ENCODE measurements around the gene GUCY1A2.

GUCY1A2 gene

DNA sequence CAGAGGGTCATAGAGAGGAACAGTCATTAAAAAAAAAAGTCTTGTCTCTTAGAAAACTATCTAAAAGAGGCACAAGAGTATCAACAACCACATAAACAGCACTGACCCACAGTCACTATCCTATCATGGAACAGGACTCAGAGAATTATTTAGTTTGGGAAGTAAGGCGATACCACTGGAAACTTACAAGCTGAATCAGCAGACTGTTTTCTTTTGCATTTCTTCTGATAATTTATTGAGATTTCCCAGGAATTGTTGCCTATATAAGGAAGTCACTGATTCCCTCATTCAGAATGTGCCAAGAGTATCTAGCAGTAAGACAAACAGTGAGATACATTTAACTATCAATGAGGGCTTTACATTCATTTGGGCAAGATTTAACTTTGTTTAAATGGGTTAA, 304.1 kb downstream of the GUCY1A2 start:
- Histone ChIP-seq H3K9me3 (no peaks in the 10 kb centered on the region), H3K4me3 (no peak overlapping the region), H3K27me3 (ENCODE audit: low read depth) (no peaks in the 10 kb centered on the region), H3K36me3 (replicated peaks) (no peaks in the 10 kb centered on the region), H3K4me1 (no peaks in the 10 kb centered on the region)
- in situ Hi-C loops (cut with MboI; ENCODE audit: low sequenced_read_pairs): loop anchor here (25.0 kb wide), 1 partner anchor 298 kb away; the partner anchor contains the start of gene GUCY1A2
- DNase-seq (ENCODE audit: low spot score in 2 of 2): no peak

DNA sequence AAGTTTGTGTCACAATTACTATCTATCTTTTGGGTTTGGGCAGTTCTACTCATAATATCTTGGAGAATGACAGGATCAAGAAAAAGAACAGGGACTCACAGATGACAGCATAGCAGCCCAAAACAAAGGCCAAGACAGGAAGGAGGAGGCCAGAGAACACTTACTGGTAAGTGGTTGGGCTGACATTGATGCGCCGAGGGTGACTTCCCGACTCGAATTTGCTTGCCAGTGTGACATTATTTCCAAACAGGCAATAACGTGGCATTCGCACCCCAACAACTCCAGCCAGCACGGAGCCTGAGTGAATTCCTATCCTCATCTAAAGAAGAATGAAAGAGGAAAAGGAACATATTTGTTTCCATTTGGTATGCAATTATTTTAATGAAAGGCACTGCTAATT, 309.9 kb downstream of the GUCY1A2 start:
- Histone ChIP-seq H3K27me3 (ENCODE audit: low read depth) (no peaks in the 10 kb centered on the region), H3K4me3 (no peak overlapping the region), H3K4me1 (no peaks in the 10 kb centered on the region), H3K9me3 (no peaks in the 10 kb centered on the region), H3K36me3 (replicated peaks) (no peaks in the 10 kb centered on the region)
- no peak for DNase-seq (ENCODE audit: low spot score in 2 of 2)
- in situ Hi-C loops (cut with MboI; ENCODE audit: low sequenced_read_pairs): loop anchor here (25.0 kb wide), 1 partner anchor 304 kb away; the partner anchor contains the start of gene GUCY1A2

DNA sequence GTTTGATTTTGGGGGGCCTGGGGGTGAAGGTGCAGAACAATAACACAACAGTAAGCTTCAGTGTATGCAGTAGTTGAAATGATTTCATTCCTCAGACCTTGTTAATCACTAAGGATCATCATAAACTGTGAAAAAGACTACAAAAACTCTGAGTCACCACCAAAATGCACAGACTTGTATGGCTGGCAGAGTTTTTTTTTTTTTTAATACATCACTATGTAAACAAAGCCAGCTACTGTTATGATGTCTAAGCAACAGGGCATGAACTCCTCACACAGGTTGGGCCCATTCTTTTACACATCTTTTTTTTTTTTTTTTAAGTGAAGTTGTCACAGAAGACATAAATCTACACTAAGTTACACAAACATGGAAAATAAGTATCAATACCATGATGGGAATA, 311.9 kb downstream of the GUCY1A2 start:
- H3K9me3 ChIP-seq: no peaks in the 10 kb centered on the region
- H3K4me3 ChIP-seq: no peak overlapping the region
- in situ Hi-C loops (cut with MboI; ENCODE audit: low sequenced_read_pairs): loop anchor here (25.0 kb wide), 1 partner anchor 306 kb away; the partner anchor contains the start of gene GUCY1A2
- no peak for DNase-seq (ENCODE audit: low spot score in 2 of 2)
- no peaks in the 10 kb centered on the region for H3K4me1 ChIP-seq
- no peaks in the 10 kb centered on the region for H3K27me3 ChIP-seq (ENCODE audit: low read depth)
- no peaks in the 10 kb centered on the region for H3K36me3 ChIP-seq (replicated peaks)

DNA sequence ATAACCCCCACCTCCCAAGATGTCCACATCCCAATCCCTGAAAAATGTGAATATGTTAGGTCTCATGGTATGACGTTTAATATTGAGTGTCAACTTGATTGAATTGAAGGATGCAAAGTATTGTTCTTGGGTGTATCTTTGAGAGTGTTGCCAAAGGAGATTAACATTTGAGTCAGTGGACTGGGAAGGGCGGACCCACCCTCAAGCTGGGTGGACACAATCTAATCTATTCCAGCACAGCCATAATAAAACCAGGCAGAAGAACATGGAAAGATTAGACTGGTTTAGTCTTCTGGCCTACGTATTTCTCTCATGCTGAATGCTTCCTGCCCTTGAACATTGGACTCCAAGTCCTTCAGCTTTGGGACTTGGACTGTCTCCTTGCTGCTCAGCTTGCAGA, 315.5 kb downstream of the GUCY1A2 start:
- H3K9me3 ChIP-seq: no peaks in the 10 kb centered on the region
- no peaks in the 10 kb centered on the region for H3K27me3 ChIP-seq (ENCODE audit: low read depth)
- H3K4me3 ChIP-seq: no peak overlapping the region
- no peaks in the 10 kb centered on the region for H3K4me1 ChIP-seq
- no peak for DNase-seq (ENCODE audit: low spot score in 2 of 2)
- no peaks in the 10 kb centered on the region for H3K36me3 ChIP-seq (replicated peaks)
- in situ Hi-C loops (cut with MboI; ENCODE audit: low sequenced_read_pairs): loop anchor here (25.0 kb wide), 1 partner anchor 309 kb away; the partner anchor contains the start of gene GUCY1A2

DNA sequence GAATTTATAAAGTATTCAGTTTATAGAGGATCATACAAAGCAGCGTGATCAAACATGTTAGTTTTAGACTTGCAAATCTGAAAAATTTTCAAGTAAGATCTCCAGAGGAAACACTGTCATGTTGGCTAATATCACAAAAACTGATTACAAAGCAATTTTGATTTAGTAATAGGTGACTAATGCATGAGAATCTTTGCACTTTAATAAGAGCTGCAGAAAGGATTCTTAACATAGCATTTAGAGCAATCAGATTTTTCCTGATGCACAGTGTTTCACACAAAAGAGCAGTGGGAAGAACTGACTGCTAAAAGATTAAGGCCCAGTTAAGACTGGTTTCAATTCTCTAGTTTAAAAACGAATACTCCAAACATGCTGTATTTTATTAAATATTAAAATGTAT, 321.2 kb downstream of the GUCY1A2 start:
- Histone ChIP-seq H3K36me3 (replicated peaks) (no peaks in the 10 kb centered on the region), H3K4me1 (no peaks in the 10 kb centered on the region), H3K27me3 (ENCODE audit: low read depth) (no peaks in the 10 kb centered on the region), H3K9me3 (no peaks in the 10 kb centered on the region), H3K4me3 (no peak overlapping the region)
- in situ Hi-C loops (cut with MboI; ENCODE audit: low sequenced_read_pairs): no loop called here
- no peak for DNase-seq (ENCODE audit: low spot score in 2 of 2)

DNA sequence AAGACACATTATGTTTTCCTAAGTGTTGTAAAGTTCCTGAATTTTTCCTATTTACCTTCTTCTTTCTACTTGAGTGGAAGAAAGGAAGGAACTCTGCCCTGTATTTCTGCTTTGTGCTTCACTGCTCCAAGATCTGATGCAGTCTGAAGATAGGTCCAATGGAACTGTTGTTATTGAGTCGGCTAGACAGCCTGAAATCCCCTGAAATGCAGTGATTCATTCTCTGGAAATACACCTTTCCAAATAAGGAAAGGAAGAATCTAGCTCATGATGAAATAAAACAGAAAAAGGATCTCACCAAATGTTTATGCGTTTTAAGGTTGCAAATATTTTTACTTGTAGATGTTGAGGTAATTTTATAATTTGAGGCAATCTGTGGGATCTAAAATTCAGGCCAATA, 322.8 kb downstream of the GUCY1A2 start:
- Histone ChIP-seq H3K4me1 (no peaks in the 10 kb centered on the region), H3K9me3 (no peaks in the 10 kb centered on the region), H3K4me3 (no peak overlapping the region), H3K36me3 (replicated peaks) (no peaks in the 10 kb centered on the region), H3K27me3 (ENCODE audit: low read depth) (no peaks in the 10 kb centered on the region)
- DNase-seq (ENCODE audit: low spot score in 2 of 2): no peak
- in situ Hi-C loops (cut with MboI; ENCODE audit: low sequenced_read_pairs): no loop called here

DNA sequence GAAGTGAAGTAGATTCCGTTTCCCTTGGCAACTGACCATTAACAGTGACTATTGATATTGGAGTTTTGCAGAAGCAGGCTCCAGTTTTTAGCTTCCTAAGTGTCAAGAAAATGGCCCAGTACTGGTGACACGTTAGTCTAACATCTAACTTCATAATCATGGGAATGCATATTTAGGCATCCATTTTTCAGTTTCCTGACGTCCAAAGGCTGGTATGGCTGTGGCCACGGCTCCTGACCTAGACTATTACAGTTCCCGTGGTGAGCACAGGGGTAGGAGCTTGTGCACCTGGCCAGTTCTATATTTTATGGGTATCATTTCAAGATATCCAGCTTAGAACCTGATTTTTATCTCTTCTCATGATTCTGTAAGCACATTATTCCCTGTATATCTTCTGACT, 323.8 kb downstream of the GUCY1A2 start:
- no peaks in the 10 kb centered on the region for H3K9me3 ChIP-seq
- in situ Hi-C loops (cut with MboI; ENCODE audit: low sequenced_read_pairs): no loop called here
- H3K4me1 ChIP-seq: no peaks in the 10 kb centered on the region
- H3K27me3 ChIP-seq (ENCODE audit: low read depth): no peaks in the 10 kb centered on the region
- no peak overlapping the region for H3K4me3 ChIP-seq
- DNase-seq (ENCODE audit: low spot score in 2 of 2): no peak
- H3K36me3 ChIP-seq (replicated peaks): no peaks in the 10 kb centered on the region

DNA sequence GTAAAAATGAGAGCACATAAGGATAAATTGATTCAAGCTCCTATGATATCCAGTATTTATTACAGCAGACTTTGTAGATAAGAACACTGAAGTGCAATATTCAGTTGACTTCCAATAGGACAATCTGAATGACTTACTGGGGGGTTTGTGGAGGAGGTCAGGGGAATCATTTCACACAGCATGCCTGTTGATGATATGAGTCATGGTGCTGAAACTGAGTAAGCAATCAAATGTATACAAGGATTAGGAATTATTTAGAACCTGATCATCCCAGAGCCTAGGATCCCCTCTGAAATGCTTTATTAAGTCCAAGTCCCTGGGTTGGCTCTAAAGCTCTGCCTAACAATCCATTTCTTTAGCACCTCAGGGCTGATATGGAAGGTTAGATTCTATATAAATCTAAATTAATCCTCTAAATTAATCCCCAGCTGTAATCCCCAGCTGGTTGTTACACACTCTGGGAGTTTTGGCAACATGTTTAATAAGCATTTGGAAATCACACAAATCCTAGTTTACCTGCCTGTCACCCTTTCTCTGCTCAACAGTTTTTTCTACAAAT, 326.4 kb downstream of the GUCY1A2 start:
- H3K27me3 ChIP-seq (ENCODE audit: low read depth): no peaks in the 10 kb centered on the region
- DNase-seq (ENCODE audit: low spot score in 2 of 2): no peak
- H3K36me3 ChIP-seq (replicated peaks): no peaks in the 10 kb centered on the region
- no peak overlapping the region for H3K4me3 ChIP-seq
- in situ Hi-C loops (cut with MboI; ENCODE audit: low sequenced_read_pairs): no loop called here
- no peaks in the 10 kb centered on the region for H3K9me3 ChIP-seq
- no peaks in the 10 kb centered on the region for H3K4me1 ChIP-seq

DNA sequence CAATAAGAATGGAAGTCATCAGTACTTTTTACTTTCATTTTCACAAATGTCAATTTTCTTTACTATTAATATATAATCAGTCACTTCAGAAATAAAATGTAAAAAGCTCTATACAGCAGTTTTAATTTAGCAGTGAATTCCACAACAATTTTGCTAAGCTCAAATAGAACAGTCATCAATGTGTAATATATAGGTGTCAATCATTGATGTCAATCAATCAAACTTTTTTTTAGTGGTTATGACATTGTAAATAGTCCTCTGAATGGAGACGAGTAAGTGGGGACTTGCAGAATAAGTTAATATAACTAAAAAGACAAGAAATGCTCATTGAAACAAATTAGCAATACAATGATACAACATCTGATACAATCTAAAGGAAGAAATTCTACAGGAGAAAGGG, 327.4 kb downstream of the GUCY1A2 start:
- Histone ChIP-seq H3K36me3 (replicated peaks) (no peaks in the 10 kb centered on the region), H3K9me3 (no peaks in the 10 kb centered on the region), H3K4me1 (no peaks in the 10 kb centered on the region), H3K27me3 (ENCODE audit: low read depth) (no peaks in the 10 kb centered on the region), H3K4me3 (no peak overlapping the region)
- DNase-seq (ENCODE audit: low spot score in 2 of 2): no peak
- in situ Hi-C loops (cut with MboI; ENCODE audit: low sequenced_read_pairs): no loop called here

DNA sequence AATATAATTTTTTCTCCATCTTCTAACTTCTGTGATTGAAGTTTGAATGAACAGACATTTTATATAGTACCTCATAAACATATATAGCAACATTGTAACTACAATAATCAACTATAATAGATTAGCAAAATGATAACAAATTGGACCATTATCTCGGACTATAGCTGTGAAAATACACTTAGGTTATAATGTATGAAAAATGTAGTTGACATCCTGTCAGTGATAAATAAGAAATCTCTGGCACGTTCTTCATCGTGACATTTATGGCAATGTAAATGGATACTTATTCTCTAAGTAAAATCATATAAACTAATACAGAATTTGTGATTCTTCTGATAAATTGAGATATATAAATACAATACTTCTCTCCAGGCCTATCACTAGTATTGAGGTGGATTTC, 333.3 kb downstream of the GUCY1A2 start:
- no peaks in the 10 kb centered on the region for H3K27me3 ChIP-seq (ENCODE audit: low read depth)
- no peaks in the 10 kb centered on the region for H3K36me3 ChIP-seq (replicated peaks)
- no peaks in the 10 kb centered on the region for H3K4me1 ChIP-seq
- in situ Hi-C loops (cut with MboI; ENCODE audit: low sequenced_read_pairs): no loop called here
- H3K4me3 ChIP-seq: no peak overlapping the region
- DNase-seq (ENCODE audit: low spot score in 2 of 2): no peak
- no peaks in the 10 kb centered on the region for H3K9me3 ChIP-seq

DNA sequence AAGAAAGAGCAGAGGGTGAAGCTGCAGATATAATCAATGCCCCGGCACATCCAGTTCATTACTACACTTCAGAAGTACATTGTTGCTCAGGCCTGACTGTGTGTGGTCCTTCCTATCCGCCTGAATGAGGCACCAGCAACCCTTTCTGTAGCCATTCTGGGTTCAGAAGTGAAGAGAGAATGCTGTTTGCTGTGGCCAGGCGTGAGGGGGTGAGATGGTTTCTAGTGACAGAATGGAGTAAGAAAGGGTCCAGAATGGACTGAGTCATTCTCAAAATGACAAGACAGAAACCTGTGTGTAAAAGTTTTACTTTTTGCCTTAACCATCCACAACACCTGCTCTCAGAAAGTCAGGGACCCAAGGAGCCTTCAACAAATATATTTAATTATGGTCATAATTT, 334.8 kb downstream of the GUCY1A2 start:
- H3K9me3 ChIP-seq: no peaks in the 10 kb centered on the region
- H3K4me1 ChIP-seq: no peaks in the 10 kb centered on the region
- H3K4me3 ChIP-seq: no peak overlapping the region
- DNase-seq (ENCODE audit: low spot score in 2 of 2): no peak
- H3K27me3 ChIP-seq (ENCODE audit: low read depth): no peaks in the 10 kb centered on the region
- in situ Hi-C loops (cut with MboI; ENCODE audit: low sequenced_read_pairs): no loop called here
- no peaks in the 10 kb centered on the region for H3K36me3 ChIP-seq (replicated peaks)

DNA sequence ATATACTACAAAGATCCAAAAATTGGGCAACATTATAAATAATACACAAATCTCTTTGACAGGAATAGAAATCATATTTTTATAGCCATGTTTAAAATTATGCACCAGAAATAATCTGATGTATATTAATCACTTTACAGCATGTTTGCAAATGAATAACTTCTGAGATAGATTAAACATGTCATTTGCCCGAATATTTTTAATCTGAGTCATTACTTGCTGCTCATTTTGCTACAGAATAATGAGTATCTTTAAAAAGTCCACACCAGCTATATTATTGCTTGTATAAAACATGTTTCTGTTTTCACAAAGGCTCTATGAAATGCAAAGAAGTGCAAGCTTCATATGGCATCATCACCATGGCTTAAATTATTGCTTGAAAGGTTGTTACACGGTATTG, 336.8 kb downstream of the GUCY1A2 start:
- H3K9me3 ChIP-seq: no peaks in the 10 kb centered on the region
- in situ Hi-C loops (cut with MboI; ENCODE audit: low sequenced_read_pairs): no loop called here
- no peak for DNase-seq (ENCODE audit: low spot score in 2 of 2)
- no peak overlapping the region for H3K4me3 ChIP-seq
- no peaks in the 10 kb centered on the region for H3K36me3 ChIP-seq (replicated peaks)
- H3K4me1 ChIP-seq: no peaks in the 10 kb centered on the region
- no peaks in the 10 kb centered on the region for H3K27me3 ChIP-seq (ENCODE audit: low read depth)

DNA sequence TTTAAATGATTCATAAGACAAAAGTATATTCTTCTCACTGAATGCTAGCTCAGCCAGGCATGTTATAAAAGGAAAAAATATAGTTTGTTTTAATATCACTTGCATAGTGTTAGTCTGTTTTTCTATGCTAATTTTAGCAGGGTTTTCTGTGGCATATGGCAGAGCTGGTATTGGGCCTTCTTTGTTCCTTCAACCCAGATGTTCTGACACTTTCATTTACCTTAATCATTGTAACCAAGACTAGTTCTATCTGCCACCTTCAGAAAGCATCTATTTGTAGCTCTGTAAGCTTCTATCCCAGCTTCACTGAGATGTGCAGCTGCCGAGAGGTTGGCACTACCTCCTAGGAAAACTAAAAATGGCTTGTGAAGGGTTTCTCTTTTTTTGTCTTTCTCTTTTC, 338.7 kb downstream of the GUCY1A2 start:
- DNase-seq (ENCODE audit: low spot score in 2 of 2): no peak
- in situ Hi-C loops (cut with MboI; ENCODE audit: low sequenced_read_pairs): no loop called here
- H3K4me1 ChIP-seq: no peaks in the 10 kb centered on the region

DNA sequence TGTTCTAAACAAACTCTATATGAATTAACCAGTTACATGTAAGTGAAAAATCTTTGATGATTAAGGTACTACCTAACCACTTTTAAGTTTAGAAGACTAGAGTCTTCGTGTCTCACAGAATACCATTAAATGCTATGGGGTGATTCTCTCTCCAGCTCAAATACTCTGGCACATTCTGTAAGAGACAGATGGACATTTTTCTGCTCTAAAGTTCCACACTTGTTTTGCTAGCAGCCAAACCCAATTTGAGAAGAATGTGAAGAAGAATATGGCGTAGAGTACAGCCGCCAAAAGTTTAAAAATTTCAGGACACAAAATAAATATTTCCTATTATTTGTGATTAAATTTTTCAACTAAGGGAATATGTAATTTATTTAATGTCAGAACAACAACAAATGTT, 339.1 kb downstream of the GUCY1A2 start:
- in situ Hi-C loops (cut with MboI; ENCODE audit: low sequenced_read_pairs): no loop called here
- no peaks in the 10 kb centered on the region for H3K36me3 ChIP-seq (replicated peaks)
- DNase-seq (ENCODE audit: low spot score in 2 of 2): no peak
- H3K4me3 ChIP-seq: no peak overlapping the region
- no peaks in the 10 kb centered on the region for H3K27me3 ChIP-seq (ENCODE audit: low read depth)
- H3K4me1 ChIP-seq: no peaks in the 10 kb centered on the region
- H3K9me3 ChIP-seq: no peaks in the 10 kb centered on the region

More for the DNA sequence above, 338.7 kb downstream of the GUCY1A2 start:
- H3K27me3 ChIP-seq (ENCODE audit: low read depth): no peaks in the 10 kb centered on the region
- H3K9me3 ChIP-seq: no peaks in the 10 kb centered on the region
- H3K4me3 ChIP-seq: no peak overlapping the region
- no peaks in the 10 kb centered on the region for H3K36me3 ChIP-seq (replicated peaks)

DNA sequence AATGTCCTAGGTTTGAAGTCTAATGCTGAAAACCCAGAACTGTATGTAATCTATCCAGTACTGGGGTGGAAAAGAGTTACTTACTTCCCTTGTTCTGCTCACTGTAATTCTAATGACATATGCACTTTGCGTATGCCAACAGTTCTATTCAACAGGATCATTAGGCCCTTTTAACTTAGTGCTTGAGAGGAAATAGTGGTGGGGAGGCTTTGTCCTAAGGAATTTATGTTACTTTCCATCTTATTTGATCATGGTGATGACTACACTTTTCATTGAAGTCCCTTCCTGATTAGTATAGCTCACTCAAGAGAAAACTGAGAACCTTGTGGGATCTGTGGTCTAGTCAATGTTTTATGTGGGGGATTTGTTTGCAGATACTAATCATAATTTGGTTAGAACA, 348.2 kb downstream of the GUCY1A2 start:
- in situ Hi-C loops (cut with MboI; ENCODE audit: low sequenced_read_pairs): no loop called here
- no peaks in the 10 kb centered on the region for H3K4me1 ChIP-seq

More for the DNA sequence above, 348.2 kb downstream of the GUCY1A2 start:
- Histone ChIP-seq H3K4me3 (no peak overlapping the region), H3K27me3 (ENCODE audit: low read depth) (no peaks in the 10 kb centered on the region), H3K9me3 (no peaks in the 10 kb centered on the region), H3K36me3 (replicated peaks) (no peaks in the 10 kb centered on the region)
- no peak for DNase-seq (ENCODE audit: low spot score in 2 of 2)
